22Rv1 (cell line): ENCODE results near the gene PRPF38A.

ENCODE experiments used
- ZFX ChIP-seq: fragments of 450-650 bp; IDR thresholded peaks from 2 replicates; pipeline ENCODE4 v1.6.1; 2017; ENCODE audit warnings: antibody characterized with exemption, borderline replicate concordance
- TF ChIP-seq, protein P1 (sequence below): fragments of 450-650 bp; IDR thresholded peaks from 2 replicates; pipeline ENCODE4 v1.5.1; 2017; ENCODE audit warnings: mild to moderate bottlenecking

GRCh38 chr1:52399629-52400028 is 4.8 kb upstream of the PRPF38A start:
- TF ChIP-seq, protein P1, sequence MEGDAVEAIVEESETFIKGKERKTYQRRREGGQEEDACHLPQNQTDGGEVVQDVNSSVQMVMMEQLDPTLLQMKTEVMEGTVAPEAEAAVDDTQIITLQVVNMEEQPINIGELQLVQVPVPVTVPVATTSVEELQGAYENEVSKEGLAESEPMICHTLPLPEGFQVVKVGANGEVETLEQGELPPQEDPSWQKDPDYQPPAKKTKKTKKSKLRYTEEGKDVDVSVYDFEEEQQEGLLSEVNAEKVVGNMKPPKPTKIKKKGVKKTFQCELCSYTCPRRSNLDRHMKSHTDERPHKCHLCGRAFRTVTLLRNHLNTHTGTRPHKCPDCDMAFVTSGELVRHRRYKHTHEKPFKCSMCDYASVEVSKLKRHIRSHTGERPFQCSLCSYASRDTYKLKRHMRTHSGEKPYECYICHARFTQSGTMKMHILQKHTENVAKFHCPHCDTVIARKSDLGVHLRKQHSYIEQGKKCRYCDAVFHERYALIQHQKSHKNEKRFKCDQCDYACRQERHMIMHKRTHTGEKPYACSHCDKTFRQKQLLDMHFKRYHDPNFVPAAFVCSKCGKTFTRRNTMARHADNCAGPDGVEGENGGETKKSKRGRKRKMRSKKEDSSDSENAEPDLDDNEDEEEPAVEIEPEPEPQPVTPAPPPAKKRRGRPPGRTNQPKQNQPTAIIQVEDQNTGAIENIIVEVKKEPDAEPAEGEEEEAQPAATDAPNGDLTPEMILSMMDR: no peak
- no peak for TF ChIP-seq ZFX
